Natural killer cell (primary cell): ENCODE measurements around the gene TRIM37. TPM values are rescaled to one million over a fixed set of nuclear protein-coding genes. Genes with fewer than 3 reads are reported as not detected.

Source experiments
- ATAC-seq, 3 donors: fragments of 150-1000 bp in 2 of 3; fragments of 200-7000 bp in 1 of 3; cut with Tn5 transposase; 1 replicate in 1 of 3; 2 replicates in 2 of 3; pipeline ENCODE4 v1.10.0; 2021; ENCODE audit warnings: mild to moderate bottlenecking in 2 of 3, moderate library complexity in 2 of 3
- DNase-seq, 2 donors: peaks; one replicate each; pipeline versions ENCODE4 v3.0.0 to v3.0.0-alpha.2; 2013 to 2021; ENCODE audit warnings: mixed read lengths in 1 of 2
- H3K27ac ChIP-seq: one replicate; pipeline ENCODE4 v1.5.1; 2013; ENCODE audit warnings: mild to moderate bottlenecking, low read length
- H3K27me3 ChIP-seq: one replicate; pipeline ENCODE4 v1.6.1; 2013; ENCODE audit warnings: low read length; ENCODE audit not compliant: control insufficient read depth, insufficient read depth
- H3K36me3 ChIP-seq: one replicate; pipeline ENCODE4 v1.6.1; 2013; ENCODE audit warnings: low read length; ENCODE audit not compliant: control insufficient read depth, insufficient read depth
- H3K4me1 ChIP-seq: one replicate; pipeline ENCODE4 v1.6.1; 2013; ENCODE audit warnings: low read length; ENCODE audit not compliant: control insufficient read depth, insufficient read depth
- H3K4me3 ChIP-seq: one replicate; pipeline ENCODE4 v1.5.1; 2013; ENCODE audit warnings: low read length
- H3K9me3 ChIP-seq: one replicate; pipeline ENCODE4 v1.6.1; 2013; ENCODE audit warnings: low read length; ENCODE audit not compliant: control insufficient read depth, insufficient read depth
- H3K27ac Mint-ChIP-seq, 2 donors: one replicate each; pipeline ENCODE4 v1.8.0; 2022; ENCODE audit warnings: mild to moderate bottlenecking in 2 of 2, mixed read lengths in 2 of 2, moderate library complexity in 1 of 2
- H3K27me3 Mint-ChIP-seq, 2 donors: one replicate each; pipeline ENCODE4 v1.8.0; 2022; ENCODE audit warnings: low read depth in 2 of 2, mixed read lengths in 2 of 2
- H3K36me3 Mint-ChIP-seq: one replicate; pipeline ENCODE4 v1.8.0; 2022; ENCODE audit warnings: mixed read lengths
- H3K4me1 Mint-ChIP-seq, 2 donors: one replicate each; pipeline ENCODE4 v1.8.0; 2022; ENCODE audit warnings: mixed read lengths in 2 of 2
- H3K4me3 Mint-ChIP-seq: one replicate; pipeline ENCODE4 v1.8.0; 2022; ENCODE audit warnings: mild to moderate bottlenecking, moderate library complexity, mixed read lengths
- H3K9me3 Mint-ChIP-seq, 2 donors: one replicate each; pipeline ENCODE4 v1.8.0; 2022; ENCODE audit warnings: mixed read lengths in 2 of 2
- CTCF ChIP-seq: fragments of 200-600 bp; IDR thresholded peaks from one replicate; pipeline ENCODE4 v1.8.0; 2022; ENCODE audit warnings: antibody characterized with exemption
- WGBS: methylation state at CpG from one replicate; pipeline ENCODE4 v1.1.7; 2013; ENCODE audit warnings: missing lambda C conversion rate; ENCODE audit not compliant: insufficient coverage; 5-methylcytosine and 5-hydroxymethylcytosine counted together
- intact Hi-C: fragments of 100-400 bp; cut with micrococcal nuclease; formaldehyde crosslinking; loops from one replicate; pipeline ENCODE4 v1.14.2; 2022
- total RNA-seq, 4 donors: library from RNA; stranded (reverse); fragments of 120-200 nt in 1 of 4; gene quantifications; one replicate each; pipeline versions ENCODE4 v1.2.3 to v1.2.4, GENCODE V29; 2013 to 2022

Gene TRIM37
- total RNA-seq, 3 donors from 2014 or later (not counting 1 experiment from before 2014, with no cell fraction given), result 20.4 to 26.1 (median 21.9) TPM

GRCh38 chr17:59049798-59050197, 56.9 kb downstream of the TRIM37 start:
- WGBS, result 95% methylated on average over 1 of the region's 1 CpG
- TF ChIP-seq CTCF, result no peak
- no peaks in the 10 kb centered on the region for H3K4me1 Mint-ChIP-seq
- no peak overlapping the region for H3K27ac ChIP-seq
- H3K4me3 Mint-ChIP-seq, result no peak overlapping the region
- no peaks in the 10 kb centered on the region for H3K9me3 ChIP-seq
- no peak overlapping the region for H3K4me3 ChIP-seq
- peaks cover 7% of the 10 kb centered on the region for H3K36me3 Mint-ChIP-seq
- H3K27ac Mint-ChIP-seq, result no peak overlapping the region
- intact Hi-C loops, result no loop called here
- DNase-seq, result no peak
- H3K27me3 Mint-ChIP-seq, result no peaks in the 10 kb centered on the region
- H3K36me3 ChIP-seq, result peaks cover 25% of the 10 kb centered on the region
- no peaks in the 10 kb centered on the region for H3K27me3 ChIP-seq
- no peaks in the 10 kb centered on the region for H3K9me3 Mint-ChIP-seq
- ATAC-seq, result no peak
- no peaks in the 10 kb centered on the region for H3K4me1 ChIP-seq

GRCh38 chr17:59047616-59048015, 59.1 kb downstream of the TRIM37 start:
- ATAC-seq (no peak), DNase-seq (no peak)
- Histone ChIP-seq H3K36me3 (peaks cover 33% of the 10 kb centered on the region), H3K9me3 (no peaks in the 10 kb centered on the region), H3K27me3 (no peaks in the 10 kb centered on the region), H3K4me3 (no peak overlapping the region), H3K27ac (no peak overlapping the region), H3K4me1 (no peaks in the 10 kb centered on the region)
- intact Hi-C loops, result no loop called here
- H3K4me1 Mint-ChIP-seq, result no peaks in the 10 kb centered on the region
- H3K4me3 Mint-ChIP-seq, result no peak overlapping the region
- no peaks in the 10 kb centered on the region for H3K9me3 Mint-ChIP-seq
- peaks cover 7% of the 10 kb centered on the region for H3K36me3 Mint-ChIP-seq
- 94% methylated on average over 3 of the region's 3 CpGs for WGBS
- H3K27me3 Mint-ChIP-seq, result no peaks in the 10 kb centered on the region
- no peak overlapping the region for H3K27ac Mint-ChIP-seq
- TF ChIP-seq CTCF, result no peak

GRCh38 chr17:59046192-59046591, 60.5 kb downstream of the TRIM37 start:
- Mint-ChIP-seq H3K27me3 (no peaks in the 10 kb centered on the region), H3K4me1 (no peaks in the 10 kb centered on the region), H3K9me3 (no peaks in the 10 kb centered on the region), H3K4me3 (no peak overlapping the region), H3K27ac (no peak overlapping the region), H3K36me3 (peaks cover 7% of the 10 kb centered on the region)
- intact Hi-C loops, result no loop called here
- no peak for TF ChIP-seq CTCF
- DNase-seq (no peak), ATAC-seq (no peak)
- no peak overlapping the region for H3K4me3 ChIP-seq
- 97% methylated on average over 4 of the region's 4 CpGs for WGBS
- H3K9me3 ChIP-seq, result no peaks in the 10 kb centered on the region
- H3K27me3 ChIP-seq, result no peaks in the 10 kb centered on the region
- H3K27ac ChIP-seq, result no peak overlapping the region
- H3K4me1 ChIP-seq, result no peaks in the 10 kb centered on the region
- H3K36me3 ChIP-seq, result peaks cover 34% of the 10 kb centered on the region

- Mint-ChIP-seq H3K9me3 (no peaks in the 10 kb centered on the region), H3K4me3 (no peak overlapping the region), H3K27ac (no peak overlapping the region), H3K36me3 (no peaks in the 10 kb centered on the region), H3K4me1 (no peaks in the 10 kb centered on the region), H3K27me3 (no peaks in the 10 kb centered on the region)
- H3K4me3 ChIP-seq, result no peak overlapping the region
- ATAC-seq (no peak), DNase-seq (no peak)
- TF ChIP-seq CTCF, result no peak
- 94% methylated on average over 5 of the region's 5 CpGs for WGBS
- intact Hi-C loops, result no loop called here
- H3K36me3 ChIP-seq, result peaks cover 35% of the 10 kb centered on the region
- H3K27me3 ChIP-seq, result no peaks in the 10 kb centered on the region
- H3K4me1 ChIP-seq, result no peaks in the 10 kb centered on the region
- H3K9me3 ChIP-seq, result no peaks in the 10 kb centered on the region
- H3K27ac ChIP-seq, result no peak overlapping the region
Measured at GRCh38 chr17:59038734-59039133, 67.9 kb downstream of the TRIM37 start.
